ENCODE data around the gene NR1H3.
A peak's percentile ranks its signal among the peaks of the same experiment; 100 is the strongest.

The NR1H3 gene

GRCh38 chr11:47258317-47258902 lies 614 bp downstream of the NR1H3 start:
- Histone ChIP-seq H3K27ac (replicated peaks) (no peak overlapping the region), H3K4me3 (replicated peaks; ENCODE audit: insufficient read depth, low read length) (no peak overlapping the region), H3K27me3 (ENCODE audit: insufficient read depth, poor library complexity, severe bottlenecking) (no peaks in the 10 kb centered on the region)
- no peak for DNase-seq (ENCODE audit: low read depth in 1 of 2, low spot score in 1 of 2)
- TF ChIP-seq POLR2AphosphoS5 (IDR thresholded peaks at IDR 0.05; ENCODE audit: low read depth) (no peak), SPI1 (IDR thresholded peaks at IDR 0.05; ENCODE audit: borderline replicate concordance, low read depth) (no peak), REST (IDR thresholded peaks at IDR 0.05; ENCODE audit: insufficient replicate concordance, low read depth) (no peak), CTCF (IDR thresholded peaks at IDR 0.05; ENCODE audit: insufficient read depth, low read length) (no peak), GABPA (IDR thresholded peaks at IDR 0.05; ENCODE audit: low read depth) (no peak)

- Histone ChIP-seq H3K27me3 (ENCODE audit: insufficient read depth, poor library complexity, severe bottlenecking) (no peaks in the 10 kb centered on the region), H3K27ac (replicated peaks) (no peak overlapping the region), H3K4me3 (replicated peaks; ENCODE audit: insufficient read depth, low read length) (no peak overlapping the region)
- TF ChIP-seq GABPA (IDR thresholded peaks at IDR 0.05; ENCODE audit: low read depth) (no peak), CTCF (IDR thresholded peaks at IDR 0.05; ENCODE audit: insufficient read depth, low read length) (peak; percentile 50)
- DNase-seq (ENCODE audit: low read depth in 1 of 2, low spot score in 1 of 2) = no peak
These were observed 1.6 kb downstream of the NR1H3 start for GRCh38 chr11:47259232-47259977.

- Histone ChIP-seq H3K27ac (replicated peaks) (no peak overlapping the region), H3K27me3 (ENCODE audit: insufficient read depth, poor library complexity, severe bottlenecking) (no peaks in the 10 kb centered on the region), H3K4me3 (replicated peaks; ENCODE audit: insufficient read depth, low read length) (no peak overlapping the region)
- TF ChIP-seq GABPA (IDR thresholded peaks at IDR 0.05; ENCODE audit: low read depth) = no peak
- no peak for TF ChIP-seq SPI1 (IDR thresholded peaks at IDR 0.05; ENCODE audit: borderline replicate concordance, low read depth)
- no peak for TF ChIP-seq REST (IDR thresholded peaks at IDR 0.05; ENCODE audit: insufficient replicate concordance, low read depth)
- TF ChIP-seq CTCF (IDR thresholded peaks at IDR 0.05; ENCODE audit: insufficient read depth, low read length) = no peak
- no peak for TF ChIP-seq POLR2AphosphoS5 (IDR thresholded peaks at IDR 0.05; ENCODE audit: low read depth)
- no peak for DNase-seq (ENCODE audit: low read depth in 1 of 2, low spot score in 1 of 2)
These were observed 2.6 kb downstream of the NR1H3 start for GRCh38 chr11:47260366-47260765.

All from HL-60 (cell line).